ENCODE measurements around the gene CDK12. TPM values are rescaled to one million over a fixed set of nuclear protein-coding genes. Genes with fewer than 3 reads are reported as not detected.

CDK12 gene
- polyA plus RNA-seq, 2 of the 4 experiments (the other 2 are of a cell fraction), result 36.7 to 42.1 TPM

GRCh38 chr17:39566094-39566850 lies 105.0 kb downstream of the CDK12 start:
- FAIRE-seq (no peak), DNase-seq (ENCODE audit: low read depth in 1 of 2, low spot score in 1 of 2) (no peak), ATAC-seq (no peak)
- WGBS (ENCODE audit: missing lambda C conversion rate), result 83% methylated on average over 11 of the region's 11 CpGs
- Histone ChIP-seq H3K4me3 (no peak overlapping the region), H3K27ac (no peak overlapping the region), H3K4me2 (no peak overlapping the region), H3K4me1 (no peaks in the 10 kb centered on the region), H3K9me3 (peaks cover 5% of the 10 kb centered on the region; the same call in 1 of the 3 replicates)
- ChIA-PET POLR2A (no interaction called here), CTCF (interaction anchor here (0.9 to 11.3 kb wide), 8 partner anchors 9 to 55 kb away, joined by 3 to 118 read pairs (median 8); no protein-coding TSS in a partner anchor)
- no peak for TF ChIP-seq KDM1A (IDR thresholded peaks at IDR 0.05; ENCODE audit: low read depth)

- no peaks in the 10 kb centered on the region for H3K4me1 ChIP-seq
- H3K4me2 ChIP-seq, result no peak overlapping the region
- H3K9me3 ChIP-seq, result peaks cover 8% of the 10 kb centered on the region; the same call in 1 of the 3 replicates
- no peak for DNase-seq (ENCODE audit: low read depth in 1 of 2, low spot score in 1 of 2)
- FAIRE-seq, result no peak
- H3K4me3 ChIP-seq, result no peak overlapping the region
- ChIA-PET POLR2A (no interaction called here), CTCF (interaction anchor here (1.0 to 11.3 kb wide), 8 partner anchors 7 to 65 kb away, joined by 3 to 118 read pairs (median 5); no protein-coding TSS in a partner anchor)
- 93% methylated on average over 9 of the region's 9 CpGs for WGBS (ENCODE audit: missing lambda C conversion rate)
- ATAC-seq, result no peak
- no peak overlapping the region for H3K27ac ChIP-seq
- no peak for TF ChIP-seq HDAC2 (IDR thresholded peaks at IDR 0.05)
- no peak for TF ChIP-seq NFE2L2 (conservative IDR thresholded peaks at IDR 0.05; ENCODE audit: low read length)
- TF ChIP-seq POLR2A (IDR thresholded peaks at IDR 0.05; ENCODE audit: low read length), result no peak
- no peak for TF ChIP-seq RARB (CRISPR knock-in tag; IDR thresholded peaks at IDR 0.05)
- TF ChIP-seq RAD21 (conservative IDR thresholded peaks at IDR 0.05 in 1 of 2, IDR thresholded peaks at IDR 0.05 in 1 of 2), result no peak
- TF ChIP-seq SMC3 (IDR thresholded peaks at IDR 0.05), result no peak
- TF ChIP-seq POLR2AphosphoS2 (conservative IDR thresholded peaks at IDR 0.05; ENCODE audit: low read length), result no peak
- no peak for TF ChIP-seq RNF2 (IDR thresholded peaks at IDR 0.05; ENCODE audit: borderline replicate concordance, low read depth)
- TF ChIP-seq FOSL2 (IDR thresholded peaks at IDR 0.05), result no peak
- no peak for TF ChIP-seq FOSL2 (CRISPR knock-in tag; IDR thresholded peaks at IDR 0.05)
Measured at GRCh38 chr17:39568702-39569101, 107.4 kb downstream of the CDK12 start.

GRCh38 chr17:39569126-39569525 lies 107.8 kb downstream of the CDK12 start:
- ATAC-seq, result no peak
- H3K4me1 ChIP-seq, result peaks cover 1% of the 10 kb centered on the region; the same call in 2 of the 3 replicates

GRCh38 chr17:39572121-39572520 lies 110.8 kb downstream of the CDK12 start:
- Histone ChIP-seq H3K4me2 (no peak overlapping the region), H3K9me3 (peaks cover 8% of the 10 kb centered on the region; the same call in 1 of the 3 replicates), H3K27ac (no peak overlapping the region), H3K4me1 (peaks cover 5% of the 10 kb centered on the region; the same call in 2 of the 3 replicates), H3K4me3 (no peak overlapping the region)
- FAIRE-seq (no peak), ATAC-seq (no peak), DNase-seq (ENCODE audit: low read depth in 1 of 2, low spot score in 1 of 2) (no peak)
- ChIA-PET CTCF (interaction anchor here (0.9 to 11.3 kb wide), 5 partner anchors 11 to 49 kb away, joined by 4 to 118 read pairs (median 11); no protein-coding TSS in a partner anchor), POLR2A (no interaction called here)
- no peak for TF ChIP-seq RNF2 (IDR thresholded peaks at IDR 0.05; ENCODE audit: borderline replicate concordance, low read depth)
- no peak for TF ChIP-seq JUNB (IDR thresholded peaks at IDR 0.05)
- no peak for TF ChIP-seq HEYL (CRISPR knock-in tag; IDR thresholded peaks at IDR 0.05)
- no peak for TF ChIP-seq POLR2A (IDR thresholded peaks at IDR 0.05; ENCODE audit: low read length)
- WGBS (ENCODE audit: missing lambda C conversion rate), result 88% methylated on average over 2 of the region's 2 CpGs

More at GRCh38 chr17:39569126-39569525, 107.8 kb downstream of the CDK12 start:
- POLR2A ChIA-PET, result interaction anchor here (0.6 kb wide), 1 partner anchor 84 kb away, joined by 3 read pairs; no protein-coding TSS in a partner anchor
- peaks cover 8% of the 10 kb centered on the region; the same call in 1 of the 3 replicates for H3K9me3 ChIP-seq
- 84% methylated on average over 1 of the region's 1 CpG for WGBS (ENCODE audit: missing lambda C conversion rate)
- FAIRE-seq (no peak), DNase-seq (ENCODE audit: low read depth in 1 of 2, low spot score in 1 of 2) (no peak)
- no peak overlapping the region for H3K4me2 ChIP-seq
- no peak overlapping the region for H3K27ac ChIP-seq
- H3K4me3 ChIP-seq, result no peak overlapping the region
- TF ChIP-seq CHD2 (IDR thresholded peaks at IDR 0.05; ENCODE audit: low read length, partially characterized antibody) (no peak), NR3C1 (IDR thresholded peaks at IDR 0.05) (no peak), ESRRA (IDR thresholded peaks at IDR 0.05; ENCODE audit: borderline replicate concordance, low read length) (no peak), TP53 (CRISPR knock-in tag; IDR thresholded peaks at IDR 0.05) (no peak), RCOR1 (IDR thresholded peaks at IDR 0.05; ENCODE audit: low read depth, low read length) (no peak), CEBPB (IDR thresholded peaks at IDR 0.05) (no peak), EP300 (IDR thresholded peaks at IDR 0.05) (no peak), E2F6 (IDR thresholded peaks at IDR 0.05; ENCODE audit: borderline replicate concordance, low read depth) (no peak), RARB (CRISPR knock-in tag; IDR thresholded peaks at IDR 0.05) (no peak)
- CTCF ChIA-PET, result interaction anchor here (1.0 to 11.3 kb wide), 7 partner anchors 10 to 100 kb away, joined by 3 to 118 read pairs (median 5); partner anchors contain the start of gene PNMT
